ENCODE measurements around the gene DAND5. TPM values are rescaled to one million over a fixed set of nuclear protein-coding genes. Genes with fewer than 3 reads are reported as not detected.

Gene DAND5
- total RNA-seq, 1 donor from 2014 or later: 0.07 TPM

GRCh38 chr19:13002166-13002898 lies 33.0 kb downstream of the DAND5 start:
- H3K36me3 ChIP-seq: no peaks in the 10 kb centered on the region
- no peak overlapping the region for H2AFZ ChIP-seq (replicated peaks)
- Mint-ChIP-seq H3K27ac (no peak overlapping the region), H3K27me3 (ENCODE audit: insufficient read depth, low read depth) (peaks cover 64% of the 10 kb centered on the region), H3K4me1 (peaks cover 6% of the 10 kb centered on the region), H3K9me3 (peaks cover 5% of the 10 kb centered on the region), H3K4me3 (no peak overlapping the region), H3K36me3 (no peaks in the 10 kb centered on the region)
- no peak overlapping the region for H3K27ac ChIP-seq
- no peak overlapping the region for H3K4me3 ChIP-seq
- no peaks in the 10 kb centered on the region for H3K4me1 ChIP-seq
- DNase-seq (ENCODE audit: low spot score): no peak
- H3K27me3 ChIP-seq: peaks cover 100% of the 10 kb centered on the region
- no peak overlapping the region for H3K9ac ChIP-seq
- no peaks in the 10 kb centered on the region for H3F3A ChIP-seq (ENCODE audit: low read depth)
- H3K9me3 ChIP-seq (ENCODE audit: low read depth): no peaks in the 10 kb centered on the region
- H4K20me1 ChIP-seq (ENCODE audit: low read depth): peaks cover 23% of the 10 kb centered on the region
- H3K79me2 ChIP-seq (ENCODE audit: low read depth): no peaks in the 10 kb centered on the region
- no peak overlapping the region for H3K4me2 ChIP-seq
- TF ChIP-seq CTCF (IDR thresholded peaks at IDR 0.05) (no peak), EZH2 (IDR thresholded peaks at IDR 0.05) (no peak), EZH2phosphoT487 (IDR thresholded peaks at IDR 0.05) (no peak)

- no peaks in the 10 kb centered on the region for H3K9me3 ChIP-seq (ENCODE audit: low read depth)
- DNase-seq (ENCODE audit: low spot score): no peak
- peaks cover 16% of the 10 kb centered on the region for H4K20me1 ChIP-seq (ENCODE audit: low read depth)
- H3K27ac ChIP-seq: no peak overlapping the region
- no peaks in the 10 kb centered on the region for H3F3A ChIP-seq (ENCODE audit: low read depth)
- Mint-ChIP-seq H3K4me3 (peak overlapping the region; percentile 12), H3K4me1 (peaks cover 6% of the 10 kb centered on the region), H3K36me3 (no peaks in the 10 kb centered on the region), H3K27me3 (ENCODE audit: insufficient read depth, low read depth) (peaks cover 62% of the 10 kb centered on the region), H3K9me3 (peaks cover 5% of the 10 kb centered on the region), H3K27ac (no peak overlapping the region)
- no peaks in the 10 kb centered on the region for H3K36me3 ChIP-seq
- H3K9ac ChIP-seq: no peak overlapping the region
- H2AFZ ChIP-seq (replicated peaks): no peak overlapping the region
- H3K4me2 ChIP-seq: no peak overlapping the region
- H3K27me3 ChIP-seq: peaks cover 100% of the 10 kb centered on the region
- TF ChIP-seq EZH2 (IDR thresholded peaks at IDR 0.05) (no peak), EZH2phosphoT487 (IDR thresholded peaks at IDR 0.05) (peak; percentile 14)
- H3K79me2 ChIP-seq (ENCODE audit: low read depth): no peaks in the 10 kb centered on the region
- no peaks in the 10 kb centered on the region for H3K4me1 ChIP-seq
- H3K4me3 ChIP-seq: no peak overlapping the region
Observed at GRCh38 chr19:13003081-13003480, 33.7 kb downstream of the DAND5 start.

GRCh38 chr19:13004273-13004672 lies 34.9 kb downstream of the DAND5 start:
- H3K36me3 ChIP-seq: no peaks in the 10 kb centered on the region
- TF ChIP-seq CTCF (IDR thresholded peaks at IDR 0.05) (no peak), EZH2 (IDR thresholded peaks at IDR 0.05) (no peak), EZH2phosphoT487 (IDR thresholded peaks at IDR 0.05) (no peak)
- H3K9me3 ChIP-seq (ENCODE audit: low read depth): no peaks in the 10 kb centered on the region
- peaks cover 100% of the 10 kb centered on the region for H3K27me3 ChIP-seq
- H3K9ac ChIP-seq: no peak overlapping the region
- Mint-ChIP-seq H3K27ac (no peak overlapping the region), H3K4me3 (no peak overlapping the region), H3K9me3 (peaks cover 7% of the 10 kb centered on the region), H3K27me3 (ENCODE audit: insufficient read depth, low read depth) (peaks cover 64% of the 10 kb centered on the region), H3K4me1 (peaks cover 6% of the 10 kb centered on the region), H3K36me3 (no peaks in the 10 kb centered on the region)
- no peak for DNase-seq (ENCODE audit: low spot score)
- H4K20me1 ChIP-seq (ENCODE audit: low read depth): peaks cover 26% of the 10 kb centered on the region
- no peak overlapping the region for H3K4me3 ChIP-seq
- H3K27ac ChIP-seq: no peak overlapping the region
- no peaks in the 10 kb centered on the region for H3K4me1 ChIP-seq
- no peaks in the 10 kb centered on the region for H3K79me2 ChIP-seq (ENCODE audit: low read depth)
- no peak overlapping the region for H3K4me2 ChIP-seq
- no peaks in the 10 kb centered on the region for H3F3A ChIP-seq (ENCODE audit: low read depth)
- H2AFZ ChIP-seq (replicated peaks): no peak overlapping the region

- Mint-ChIP-seq H3K27ac (no peak overlapping the region), H3K27me3 (ENCODE audit: insufficient read depth, low read depth) (peaks cover 63% of the 10 kb centered on the region), H3K4me1 (peaks cover 6% of the 10 kb centered on the region), H3K9me3 (peaks cover 5% of the 10 kb centered on the region), H3K36me3 (no peaks in the 10 kb centered on the region), H3K4me3 (no peak overlapping the region)
- no peaks in the 10 kb centered on the region for H3K79me2 ChIP-seq (ENCODE audit: low read depth)
- no peak overlapping the region for H2AFZ ChIP-seq (replicated peaks)
- H3K4me3 ChIP-seq: no peak overlapping the region
- no peak overlapping the region for H3K27ac ChIP-seq
- no peak overlapping the region for H3K9ac ChIP-seq
- no peaks in the 10 kb centered on the region for H3K36me3 ChIP-seq
- no peak for DNase-seq (ENCODE audit: low spot score)
- TF ChIP-seq EZH2 (IDR thresholded peaks at IDR 0.05) (no peak), CTCF (IDR thresholded peaks at IDR 0.05) (no peak), EZH2phosphoT487 (IDR thresholded peaks at IDR 0.05) (no peak)
- H3K9me3 ChIP-seq (ENCODE audit: low read depth): no peaks in the 10 kb centered on the region
- peaks cover 100% of the 10 kb centered on the region for H3K27me3 ChIP-seq
- peaks cover 35% of the 10 kb centered on the region for H4K20me1 ChIP-seq (ENCODE audit: low read depth)
- H3K4me1 ChIP-seq: no peaks in the 10 kb centered on the region
- no peak overlapping the region for H3K4me2 ChIP-seq
- H3F3A ChIP-seq (ENCODE audit: low read depth): no peaks in the 10 kb centered on the region
Observed at GRCh38 chr19:13005253-13005652, 35.9 kb downstream of the DAND5 start.
